SKM-1 (cell line): ENCODE measurements around the gene DNAH1.
A peak's percentile ranks its signal among the peaks of the same experiment; 100 is the strongest.

ENCODE experiments used
- DNase-seq: peaks from one replicate; lab custom pipeline; 2025; ENCODE audit not compliant: unreplicated experiment; lab: John Stamatoyannopoulos, UW

Gene DNAH1

GRCh38 chr3:52310861-52311575 is 5.1 kb upstream of the DNAH1 start:
- DNase-seq: no peak

GRCh38 chr3:52311576-52312119 is 4.5 kb upstream of the DNAH1 start:
- no peak for DNase-seq

- no peak for DNase-seq
These were observed 2.8 kb upstream of the DNAH1 start for GRCh38 chr3:52313188-52313773.

GRCh38 chr3:52313774-52314188 is 2.3 kb upstream of the DNAH1 start:
- peak; percentile 77 for DNase-seq

GRCh38 chr3:52314489-52314888 is 1.6 kb upstream of the DNAH1 start:
- no peak for DNase-seq

- no peak for DNase-seq
These were observed 1.1 kb upstream of the DNAH1 start for GRCh38 chr3:52315006-52315405.

- no peak for DNase-seq
These were observed 1.3 kb downstream of the DNAH1 start for GRCh38 chr3:52317208-52318000.

GRCh38 chr3:52318186-52318816 is 2.2 kb downstream of the DNAH1 start:
- no peak for DNase-seq

- no peak for DNase-seq
These were observed 3.9 kb downstream of the DNAH1 start for GRCh38 chr3:52319921-52320595.

- DNase-seq: no peak
These were observed 5.4 kb downstream of the DNAH1 start for GRCh38 chr3:52321481-52321880.

GRCh38 chr3:52322466-52322865 is 6.3 kb downstream of the DNAH1 start:
- no peak for DNase-seq

- no peak for DNase-seq
These were observed 7.6 kb downstream of the DNAH1 start for GRCh38 chr3:52323526-52324295.

GRCh38 chr3:52324676-52325075 is 8.6 kb downstream of the DNAH1 start:
- DNase-seq: no peak

- no peak for DNase-seq
These were observed 9.6 kb downstream of the DNAH1 start for GRCh38 chr3:52325686-52326085.

- no peak for DNase-seq
These were observed 10.9 kb downstream of the DNAH1 start for GRCh38 chr3:52326976-52327375.

GRCh38 chr3:52327486-52328290 is 11.6 kb downstream of the DNAH1 start:
- no peak for DNase-seq

GRCh38 chr3:52328536-52329080 is 12.5 kb downstream of the DNAH1 start:
- no peak for DNase-seq

GRCh38 chr3:52330194-52330805 is 14.2 kb downstream of the DNAH1 start:
- DNase-seq: no peak
